GM10266 (cell line): ENCODE measurements around the gene ARHGEF38.

ENCODE experiments used
- DNase-seq: peaks from one replicate; pipeline ENCODE4 v3.0.0; 2012; ENCODE audit errors: extremely low spot score
- CTCF ChIP-seq: IDR thresholded peaks from 2 replicates; pipeline ENCODE4 v1.5.1; 2012; ENCODE audit warnings: mild to moderate bottlenecking, low read depth; ENCODE audit not compliant: control insufficient read depth, insufficient read depth; ENCODE audit errors: missing control alignments

ARHGEF38 gene

DNA sequence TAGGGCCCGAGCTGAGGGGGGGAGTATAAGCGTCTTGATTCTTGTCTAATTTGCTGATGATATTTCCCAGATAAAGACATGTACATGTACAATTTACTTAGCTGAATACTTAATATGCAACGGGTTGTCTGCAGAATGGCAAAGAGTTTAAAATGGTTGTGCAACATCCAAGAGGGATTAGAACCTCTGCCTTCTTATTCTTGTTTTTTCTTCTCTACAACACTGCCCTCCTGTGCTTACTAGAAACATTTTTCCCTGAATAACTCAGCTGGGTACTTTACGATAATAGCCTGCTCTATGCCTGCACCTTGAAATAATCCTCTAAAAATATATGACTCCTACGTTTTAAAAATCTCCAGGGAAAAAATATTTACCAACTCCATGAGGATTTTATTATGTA is 114.3 kb downstream of the ARHGEF38 start:
- peak; percentile 23 for DNase-seq
- TF ChIP-seq CTCF: peak; percentile 19

DNA sequence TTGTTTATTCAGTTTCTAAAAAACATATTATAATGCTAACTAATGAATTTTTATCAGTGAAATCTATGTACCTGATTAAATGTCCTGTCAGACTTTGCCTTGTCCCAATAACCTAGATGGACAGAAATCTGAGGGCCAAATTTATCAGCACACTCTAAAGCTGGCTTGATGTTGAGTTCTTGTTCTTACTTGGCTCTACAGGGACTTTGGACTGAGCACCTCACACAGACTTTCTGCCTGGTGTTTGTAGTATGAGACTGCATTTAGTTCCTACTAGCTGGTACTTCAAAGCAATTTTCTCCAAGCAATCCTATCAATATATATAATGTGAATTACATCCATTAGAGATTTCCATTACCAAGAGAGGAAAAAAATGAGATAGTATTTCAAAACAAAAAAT is 118.3 kb downstream of the ARHGEF38 start:
- no peak for TF ChIP-seq CTCF

DNA sequence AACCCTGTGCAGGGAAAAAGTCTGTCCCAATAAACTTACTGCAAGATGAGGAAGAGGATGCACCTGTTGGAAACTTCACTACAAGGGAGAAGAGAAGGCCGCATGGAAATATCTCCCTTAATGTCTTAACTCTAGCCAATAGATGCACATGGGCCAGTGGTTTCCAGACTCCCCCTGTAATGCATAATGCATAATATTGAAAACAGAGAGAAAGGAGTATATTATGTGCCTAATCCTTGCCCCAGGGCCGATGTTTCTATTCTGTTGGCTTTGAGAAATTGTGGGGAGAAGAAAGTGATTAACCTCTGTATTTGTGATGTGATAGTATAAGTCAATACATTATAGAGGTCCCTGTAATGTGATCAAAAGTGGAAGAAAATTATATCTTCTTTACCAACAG is 118.9 kb downstream of the ARHGEF38 start:
- DNase-seq: no peak
- TF ChIP-seq CTCF: no peak

More for the DNA sequence above, 118.3 kb downstream of the ARHGEF38 start:
- DNase-seq: no peak

DNA sequence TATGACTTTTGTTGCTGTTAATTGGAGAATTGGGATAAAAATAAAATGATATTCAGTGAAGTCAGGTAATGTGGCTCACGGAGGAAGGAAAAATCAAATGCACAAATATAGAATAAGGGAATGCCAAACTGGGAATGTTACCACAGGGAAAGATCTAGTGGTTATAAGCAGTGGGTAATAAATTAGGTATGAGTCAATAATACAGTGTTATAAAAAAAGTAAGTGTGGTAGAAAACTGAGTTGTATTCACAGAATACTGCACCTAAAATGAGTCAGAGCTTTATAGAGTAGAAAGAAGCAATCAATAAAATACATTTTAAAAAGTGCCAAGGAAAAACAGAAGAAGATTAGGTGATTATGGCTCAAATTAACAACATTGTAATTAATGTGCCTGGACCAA is 121.6 kb downstream of the ARHGEF38 start:
- DNase-seq: no peak
- TF ChIP-seq CTCF: no peak

DNA sequence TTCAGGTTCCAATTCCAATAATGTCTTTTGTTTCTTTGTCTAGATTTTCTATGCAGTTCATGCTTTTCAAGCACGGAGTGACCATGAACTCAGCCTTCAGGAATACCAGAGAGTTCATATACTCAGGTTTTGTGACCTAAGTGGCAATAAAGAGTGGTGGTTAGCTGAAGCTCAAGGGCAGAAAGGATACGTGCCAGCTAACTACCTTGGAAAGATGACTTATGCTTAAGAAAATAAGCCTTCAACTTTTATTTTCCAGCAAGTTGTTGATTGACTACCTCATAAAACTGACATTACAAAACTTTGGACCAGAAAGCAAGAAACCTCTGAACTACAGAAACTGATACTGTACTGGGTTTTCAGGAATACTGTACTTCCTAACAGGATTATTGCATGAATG is 125.3 kb downstream of the ARHGEF38 start:
- no peak for TF ChIP-seq CTCF
- no peak for DNase-seq

DNA sequence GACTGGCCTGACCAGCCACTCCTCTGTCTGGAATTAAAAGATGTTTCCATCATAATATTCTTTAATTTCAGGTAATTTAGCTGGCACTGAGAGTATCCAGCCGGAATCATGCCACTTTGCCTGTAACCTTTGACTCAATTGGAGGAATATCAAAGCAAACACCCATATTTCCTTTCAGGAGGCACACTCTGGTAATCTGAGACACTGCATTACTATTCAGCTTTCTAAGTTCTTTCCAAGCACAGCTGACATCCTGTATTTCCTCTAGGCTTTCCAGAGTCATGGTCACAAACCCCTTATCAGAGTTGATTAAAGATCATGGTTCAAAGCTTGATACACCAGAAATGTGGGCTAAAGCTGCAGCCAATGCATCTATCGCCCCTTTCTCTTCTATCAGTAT is 126.8 kb downstream of the ARHGEF38 start:
- no peak for DNase-seq
- TF ChIP-seq CTCF: no peak

GRCh38 chr4:105683038-105683437 is 130.6 kb downstream of the ARHGEF38 start:
- DNase-seq: no peak

More at GRCh38 chr4:105683038-105683437, 130.6 kb downstream of the ARHGEF38 start:
- no peak for TF ChIP-seq CTCF
